ENCODE measurements around the gene HNRNPAB.

GRCh38 chr5:178216779-178217178 is 12.4 kb downstream of the HNRNPAB start:
- TF ChIP-seq POLR2AphosphoS5 (IDR thresholded peaks at IDR 0.05; ENCODE audit: low read depth, low read length) (no peak), POLR2A (IDR thresholded peaks at IDR 0.05; ENCODE audit: low read depth, low read length) (no peak)
